SK-N-SH treated with all-trans-retinoic acid at 6 μM for 48 hours (cell line): ENCODE results near the gene RBM33.

ENCODE experiments used
- ATAC-seq: fragments of 200-7000 bp; cut with Tn5 transposase; 3 replicates; pipeline ENCODE4 v1.9.1; 2020; ENCODE audit warnings: mild to moderate bottlenecking, moderate library complexity
- ARNTL ChIP-seq: fragments of 450-650 bp; formaldehyde crosslinking; IDR thresholded peaks from 2 replicates; pipeline ENCODE4 v1.5.0; 2020; ENCODE audit warnings: low read depth, mild to moderate bottlenecking, moderate library complexity, borderline replicate concordance
- BACH2 ChIP-seq: fragments of 250-450 bp; sonication (Bioruptor Pico); IDR thresholded peaks from 2 replicates; pipeline ENCODE4 v1.9.0; 2021; ENCODE audit warnings: mild to moderate bottlenecking, borderline replicate concordance
- CREB5 ChIP-seq: fragments of 250-450 bp; sonication (Bioruptor Pico); IDR thresholded peaks from 2 replicates; pipeline ENCODE4 v1.5.1; 2020; ENCODE audit warnings: low read depth, mild to moderate bottlenecking, moderate library complexity
- CSDC2 ChIP-seq: fragments of 250-450 bp; sonication (Bioruptor Pico); IDR thresholded peaks from 2 replicates; pipeline ENCODE4 v1.5.0; 2020; ENCODE audit warnings: mild to moderate bottlenecking, moderate library complexity
- CSRNP3 ChIP-seq: fragments of 250-450 bp; sonication (Bioruptor Pico); IDR thresholded peaks from 2 replicates; pipeline ENCODE4 v1.5.1; 2021; ENCODE audit warnings: mild to moderate bottlenecking, moderate library complexity
- ESRRG ChIP-seq: fragments of 250-450 bp; sonication (Bioruptor Pico); IDR thresholded peaks from 2 replicates; pipeline ENCODE4 v1.6.1; 2021; ENCODE audit warnings: mild to moderate bottlenecking
- GLIS3 ChIP-seq: fragments of 250-450 bp; sonication (Bioruptor Pico); IDR thresholded peaks from 2 replicates; pipeline ENCODE4 v1.5.0; 2020; ENCODE audit warnings: mild to moderate bottlenecking, moderate library complexity
- ISL1 ChIP-seq: fragments of 250-450 bp; sonication (Bioruptor Pico); IDR thresholded peaks from 2 replicates; pipeline ENCODE4 v2.1.2; 2022; ENCODE audit warnings: mild to moderate bottlenecking, moderate library complexity
- OSR1 ChIP-seq: fragments of 250-450 bp; sonication (Bioruptor Pico); IDR thresholded peaks from 2 replicates; pipeline ENCODE4 v1.8.0; 2022; ENCODE audit warnings: moderate library complexity, mild to moderate bottlenecking, inconsistent platforms
- PATZ1 ChIP-seq: fragments of 250-450 bp; sonication (Bioruptor Pico); IDR thresholded peaks from 2 replicates; pipeline ENCODE4 v1.8.0; 2020; ENCODE audit warnings: mild to moderate bottlenecking, moderate library complexity, borderline replicate concordance
- PPARA ChIP-seq: fragments of 250-450 bp; sonication (Bioruptor Pico); IDR thresholded peaks from 2 replicates; pipeline ENCODE4 v1.5.0; 2020; ENCODE audit warnings: mild to moderate bottlenecking, borderline replicate concordance
- RARB ChIP-seq: fragments of 250-450 bp; sonication (Bioruptor Pico); IDR thresholded peaks from 2 replicates; pipeline ENCODE4 v1.8.0; 2021; ENCODE audit warnings: mild to moderate bottlenecking, moderate library complexity
- SNAI2 ChIP-seq: fragments of 250-450 bp; sonication (Bioruptor Pico); IDR thresholded peaks from 2 replicates; pipeline ENCODE4 v1.5.0; 2020; ENCODE audit warnings: mild to moderate bottlenecking, moderate library complexity
- TCF4 ChIP-seq: fragments of 250-450 bp; sonication (Bioruptor Pico); IDR thresholded peaks from 2 replicates; pipeline ENCODE4 v1.8.0; 2021; ENCODE audit warnings: mild to moderate bottlenecking, moderate library complexity, borderline replicate concordance
- TOX ChIP-seq: fragments of 250-450 bp; sonication (Bioruptor Pico); IDR thresholded peaks from 2 replicates; pipeline ENCODE4 v1.8.0; 2021; ENCODE audit warnings: mild to moderate bottlenecking, moderate library complexity, borderline replicate concordance
- TSHZ2 ChIP-seq: fragments of 250-450 bp; sonication (Bioruptor Pico); IDR thresholded peaks from 2 replicates; pipeline ENCODE4 v1.5.0; 2020; ENCODE audit warnings: mild to moderate bottlenecking, moderate library complexity
- ZC3H10 ChIP-seq: fragments of 250-450 bp; sonication (Bioruptor Pico); IDR thresholded peaks from 2 replicates; pipeline ENCODE4 v1.5.1; 2021; ENCODE audit warnings: mild to moderate bottlenecking, moderate library complexity
- ZFP3 ChIP-seq: fragments of 250-450 bp; sonication (Bioruptor Pico); IDR thresholded peaks from 2 replicates; pipeline ENCODE4 v1.5.0; 2020; ENCODE audit warnings: mild to moderate bottlenecking, moderate library complexity
- ZFP30 ChIP-seq: fragments of 450-650 bp; formaldehyde crosslinking; IDR thresholded peaks from 2 replicates; pipeline ENCODE4 v1.5.0; 2022; ENCODE audit warnings: mild to moderate bottlenecking, moderate library complexity
- ZNF565 ChIP-seq: fragments of 450-650 bp; formaldehyde crosslinking; conservative IDR thresholded peaks from 2 replicates; pipeline ENCODE4 v1.5.0; 2020; ENCODE audit warnings: low read depth, mild to moderate bottlenecking, moderate library complexity
- ZNF8 ChIP-seq: fragments of 450-650 bp; formaldehyde crosslinking; IDR thresholded peaks from 2 replicates; pipeline ENCODE4 v1.5.0; 2020; ENCODE audit warnings: mild to moderate bottlenecking, moderate library complexity

Gene RBM33

GRCh38 chr7:155800741-155801267, 156.3 kb downstream of the RBM33 start (continued):
- TF ChIP-seq CSRNP3 (CRISPR knock-in tag) (no peak), ZNF565 (no peak), TCF4 (CRISPR knock-in tag) (no peak), CREB5 (CRISPR knock-in tag) (no peak), ZFP3 (CRISPR knock-in tag) (no peak), RARB (CRISPR knock-in tag) (no peak), OSR1 (CRISPR knock-in tag) (no peak), SNAI2 (CRISPR knock-in tag) (no peak), PPARA (CRISPR knock-in tag) (no peak)

GRCh38 chr7:155802291-155802690, 157.8 kb downstream of the RBM33 start:
- TF ChIP-seq TCF4 (CRISPR knock-in tag): no peak
- TF ChIP-seq CREB5 (CRISPR knock-in tag): no peak
- no peak for TF ChIP-seq OSR1 (CRISPR knock-in tag)
- TF ChIP-seq TOX (CRISPR knock-in tag): no peak
- TF ChIP-seq ZC3H10 (CRISPR knock-in tag): no peak
- TF ChIP-seq CSRNP3 (CRISPR knock-in tag): no peak
- TF ChIP-seq CSDC2 (CRISPR knock-in tag): no peak
- TF ChIP-seq ZNF565: no peak
- no peak for TF ChIP-seq ZFP30
- no peak for TF ChIP-seq ZNF8 (CRISPR knock-in tag)
- no peak for TF ChIP-seq ISL1
- TF ChIP-seq PATZ1 (CRISPR knock-in tag): no peak
- TF ChIP-seq RARB (CRISPR knock-in tag): no peak
- TF ChIP-seq BACH2 (CRISPR knock-in tag): no peak
- no peak for ATAC-seq

DNA sequence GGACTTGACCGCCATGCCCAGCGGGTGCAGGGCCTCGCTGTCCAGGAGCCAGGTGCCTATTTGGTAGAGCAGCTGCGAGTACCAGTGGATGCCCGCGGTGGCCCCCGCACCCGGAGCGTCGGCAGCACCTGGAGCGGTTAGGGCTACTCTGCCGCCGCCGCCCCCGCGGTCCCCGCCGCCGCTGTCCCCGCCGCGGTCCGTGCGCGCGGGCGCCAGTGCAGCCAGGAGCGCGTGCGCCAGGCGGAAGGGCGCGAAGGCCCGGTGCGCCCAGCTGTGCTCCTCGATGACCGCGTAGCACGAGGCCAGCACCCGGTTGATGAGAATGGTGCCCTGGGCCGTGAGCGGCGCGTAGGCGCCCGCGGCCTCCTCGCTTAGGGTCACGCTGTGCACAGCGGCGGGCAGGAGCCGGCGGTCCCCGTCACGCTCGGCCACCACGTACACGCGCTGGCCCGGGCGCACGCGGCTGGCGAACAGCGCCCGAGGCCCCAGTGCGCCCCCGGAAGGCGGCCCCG, 158.5 kb downstream of the RBM33 start:
- TF ChIP-seq TOX (CRISPR knock-in tag) (no peak), ZNF565 (no peak), PATZ1 (CRISPR knock-in tag) (no peak), ESRRG (CRISPR knock-in tag) (no peak), GLIS3 (no peak), PPARA (CRISPR knock-in tag) (no peak), ZFP3 (CRISPR knock-in tag) (no peak), RARB (CRISPR knock-in tag) (no peak), TCF4 (CRISPR knock-in tag) (no peak), ARNTL (CRISPR knock-in tag) (no peak), CREB5 (CRISPR knock-in tag) (no peak), TSHZ2 (CRISPR knock-in tag) (no peak), ZFP30 (no peak), ZNF8 (CRISPR knock-in tag) (no peak), OSR1 (CRISPR knock-in tag) (no peak), ISL1 (no peak), BACH2 (CRISPR knock-in tag) (no peak)
- ATAC-seq: no peak
